ENCODE results near the gene SLC27A5.
A peak's percentile ranks its signal among the peaks of the same experiment; 100 is the strongest.
"Not testable (repeated sequence)": the region's sequence is repeated elsewhere in the genome, so short reads cannot be mapped to it uniquely, and the experiment has no call there.

SLC27A5 gene

GRCh38 chr19:58476498-58477015 lies 35.2 kb downstream of the SLC27A5 start:
- H3K4me3 ChIP-seq (ENCODE audit: low read depth, low read length), result peak overlapping the region; percentile 89
- no peak for TF ChIP-seq CTCF (IDR thresholded peaks at IDR 0.05; ENCODE audit: control insufficient read depth, extremely low read depth, insufficient read depth)
- no peak for DNase-seq (ENCODE audit: low read depth)

- DNase-seq (ENCODE audit: low read depth), result peak; percentile 93
- peak within 1 kb of the TSS; percentile 89 for H3K4me3 ChIP-seq (ENCODE audit: low read depth, low read length)
- no peak for TF ChIP-seq CTCF (IDR thresholded peaks at IDR 0.05; ENCODE audit: control insufficient read depth, extremely low read depth, insufficient read depth)
Observed at GRCh38 chr19:58475714-58476497, 35.9 kb downstream of the SLC27A5 start, which contains the start of gene ZNF446. TSS of gene ZNF446 (plus strand) at chr19:58476352. CDS start at chr19:58477219, 867 bp downstream.

- no peak for TF ChIP-seq CTCF (IDR thresholded peaks at IDR 0.05; ENCODE audit: control insufficient read depth, extremely low read depth, insufficient read depth)
- H3K4me3 ChIP-seq (ENCODE audit: low read depth, low read length), result peak overlapping the region; percentile 89
- DNase-seq (ENCODE audit: low read depth), result no peak
Observed at GRCh38 chr19:58474997-58475713, 36.6 kb downstream of the SLC27A5 start.

- TF ChIP-seq CTCF (IDR thresholded peaks at IDR 0.05; ENCODE audit: control insufficient read depth, extremely low read depth, insufficient read depth), result no peak
- no peak for DNase-seq (ENCODE audit: low read depth)
- H3K4me3 ChIP-seq (ENCODE audit: low read depth, low read length), result peak overlapping the region; percentile 89
Observed at GRCh38 chr19:58474291-58474996, 37.3 kb downstream of the SLC27A5 start.

- TF ChIP-seq CTCF (IDR thresholded peaks at IDR 0.05; ENCODE audit: control insufficient read depth, extremely low read depth, insufficient read depth), result no peak
- no peak for DNase-seq (ENCODE audit: low read depth)
- no peak overlapping the region for H3K4me3 ChIP-seq (ENCODE audit: low read depth, low read length)
Observed at GRCh38 chr19:58473775-58474174, 38.0 kb downstream of the SLC27A5 start.

GRCh38 chr19:58471736-58472135 lies 40.1 kb downstream of the SLC27A5 start:
- TF ChIP-seq CTCF (IDR thresholded peaks at IDR 0.05; ENCODE audit: control insufficient read depth, extremely low read depth, insufficient read depth), result no peak
- H3K4me3 ChIP-seq (ENCODE audit: low read depth, low read length), result no peak overlapping the region
- DNase-seq (ENCODE audit: low read depth), result no peak

GRCh38 chr19:58470837-58471543 lies 40.8 kb downstream of the SLC27A5 start:
- DNase-seq (ENCODE audit: low read depth); H3K4me3 ChIP-seq (ENCODE audit: low read depth, low read length): not testable (repeated sequence)
